Mesendoderm (in vitro differentiated cells): ENCODE results near the gene SYT11.
"Not testable (repeated sequence)": the region's sequence is repeated elsewhere in the genome, so short reads cannot be mapped to it uniquely, and the experiment has no call there.

Experiments used
- DNase-seq: peaks from one replicate; pipeline ENCODE4 v3.0.0; 2013
- H2AK5ac ChIP-seq: 2 replicates; pipeline ENCODE4 v1.6.1; 2013; ENCODE audit warnings: low read length, inconsistent platforms
- H2BK120ac ChIP-seq: 2 replicates; pipeline ENCODE4 v1.6.1; 2013; ENCODE audit warnings: low read depth, mild to moderate bottlenecking, low read length, moderate library complexity, mixed read lengths
- H2BK15ac ChIP-seq: replicated peaks from 2 replicates; pipeline ENCODE4 v1.6.1; 2013; ENCODE audit warnings: low read depth, mild to moderate bottlenecking, moderate library complexity
- H2BK5ac ChIP-seq: 2 replicates; pipeline ENCODE4 v1.6.1; 2013; ENCODE audit warnings: low read length, inconsistent platforms
- H3K18ac ChIP-seq: 2 replicates; pipeline ENCODE4 v1.6.1; 2013; ENCODE audit warnings: mild to moderate bottlenecking, low read length, mixed read lengths
- H3K23ac ChIP-seq: one replicate; pipeline ENCODE4 v1.6.1; 2013; ENCODE audit warnings: low read length
- H3K27ac ChIP-seq: 2 replicates; pipeline ENCODE4 v1.5.1; 2013; ENCODE audit warnings: low read depth, mild to moderate bottlenecking, inconsistent platforms, low read length, moderate library complexity
- H3K27me3 ChIP-seq: 2 replicates; pipeline ENCODE4 v1.6.1; 2013; ENCODE audit warnings: low read length, control low read depth, mild to moderate bottlenecking, inconsistent platforms; ENCODE audit not compliant: insufficient read depth, poor library complexity
- H3K36me3 ChIP-seq: 2 replicates; pipeline ENCODE4 v1.6.1; 2013; ENCODE audit warnings: low read length, inconsistent platforms; ENCODE audit not compliant: control insufficient read depth, insufficient read depth
- H3K4ac ChIP-seq: one replicate; pipeline ENCODE4 v1.6.1; 2013; ENCODE audit warnings: low read depth, mild to moderate bottlenecking, low read length, moderate library complexity
- H3K4me1 ChIP-seq: 2 replicates; pipeline ENCODE4 v1.6.1; 2013; ENCODE audit warnings: low read depth, low read length, inconsistent platforms; ENCODE audit not compliant: control insufficient read depth
- H3K4me2 ChIP-seq: 2 replicates; pipeline ENCODE4 v1.6.1; 2013; ENCODE audit warnings: low read length
- H3K4me3 ChIP-seq: 2 replicates; pipeline ENCODE4 v1.5.1; 2013; ENCODE audit warnings: mild to moderate bottlenecking, low read length
- H3K56ac ChIP-seq: one replicate; pipeline ENCODE4 v1.6.1; 2013; ENCODE audit warnings: low read length
- H3K79me1 ChIP-seq: 2 replicates; pipeline ENCODE4 v1.6.1; 2013; ENCODE audit warnings: low read length, inconsistent platforms
- H3K79me2 ChIP-seq: 2 replicates; pipeline ENCODE4 v1.6.1; 2013; ENCODE audit warnings: mild to moderate bottlenecking, low read length; ENCODE audit not compliant: control insufficient read depth, insufficient read depth
- H3K9ac ChIP-seq: 2 replicates; pipeline ENCODE4 v1.6.1; 2013; ENCODE audit warnings: low read length, inconsistent platforms
- H4K5ac ChIP-seq: one replicate; pipeline ENCODE4 v1.6.1; 2013; ENCODE audit warnings: low read length
- H4K8ac ChIP-seq: one replicate; pipeline ENCODE4 v1.6.1; 2013; ENCODE audit warnings: low read depth, mild to moderate bottlenecking, control low read depth, low read length, moderate library complexity
- WGBS: extraction: QIAGEN DNeasy Blood & Tissue Kit; methylation state at CpG from one replicate; pipeline ENCODE4 v1.1.7; 2013; ENCODE audit warnings: low lambda C conversion rate, missing lambda C conversion rate; ENCODE audit not compliant: insufficient coverage; ENCODE audit errors: extremely low coverage; 5-methylcytosine and 5-hydroxymethylcytosine counted together

Gene SYT11

GRCh38 chr1:155896476-155896875 is 37.1 kb downstream of the SYT11 start:
- H3K27ac ChIP-seq, H3K18ac ChIP-seq, H3K9ac ChIP-seq, H3K79me2 ChIP-seq, DNase-seq, H3K56ac ChIP-seq, H3K4me1 ChIP-seq, H2BK5ac ChIP-seq, H3K79me1 ChIP-seq, H3K4me2 ChIP-seq, H2BK15ac ChIP-seq, H3K27me3 ChIP-seq, H3K4ac ChIP-seq, H2AK5ac ChIP-seq, H3K23ac ChIP-seq, H4K5ac ChIP-seq, H2BK120ac ChIP-seq, H4K8ac ChIP-seq, H3K4me3 ChIP-seq: not testable (repeated sequence)
- WGBS = no CpG with 5 or more reads among the region's 8 CpGs
- H3K36me3 ChIP-seq = peaks cover 12% of the 10 kb centered on the region

- H3K4me3 ChIP-seq = no peak overlapping the region
- no peak overlapping the region for H2AK5ac ChIP-seq
- no CpG with 5 or more reads among the region's 1 CpG for WGBS
- H3K27me3 ChIP-seq = no peaks in the 10 kb centered on the region
- H3K18ac ChIP-seq = no peak overlapping the region
- H3K23ac ChIP-seq = no peak overlapping the region
- no peak overlapping the region for H2BK120ac ChIP-seq
- H3K79me1 ChIP-seq = no peaks in the 10 kb centered on the region
- H3K9ac ChIP-seq = no peak overlapping the region
- H3K27ac ChIP-seq = no peak overlapping the region
- no peak overlapping the region for H3K4ac ChIP-seq
- DNase-seq = no peak
- no peak overlapping the region for H4K5ac ChIP-seq
- H4K8ac ChIP-seq = no peak overlapping the region
- H3K79me2 ChIP-seq = no peaks in the 10 kb centered on the region
- H2BK15ac ChIP-seq = no peak overlapping the region
- no peaks in the 10 kb centered on the region for H3K4me1 ChIP-seq
- H3K4me2 ChIP-seq = no peak overlapping the region
- no peak overlapping the region for H2BK5ac ChIP-seq
- H3K56ac ChIP-seq = no peak overlapping the region
- peaks cover 12% of the 10 kb centered on the region for H3K36me3 ChIP-seq
Measured at GRCh38 chr1:155897746-155898145, 38.4 kb downstream of the SYT11 start.

- Histone ChIP-seq H3K27ac (no peak overlapping the region), H3K79me1 (no peaks in the 10 kb centered on the region), H3K23ac (no peak overlapping the region), H3K36me3 (peaks cover 15% of the 10 kb centered on the region), H4K5ac (no peak overlapping the region), H2BK5ac (no peak overlapping the region), H2AK5ac (no peak overlapping the region), H2BK120ac (no peak overlapping the region), H3K4me1 (no peaks in the 10 kb centered on the region), H2BK15ac (no peak overlapping the region), H3K4me2 (no peak overlapping the region), H3K4ac (no peak overlapping the region), H3K56ac (no peak overlapping the region), H4K8ac (no peak overlapping the region), H3K4me3 (no peak overlapping the region), H3K27me3 (no peaks in the 10 kb centered on the region), H3K9ac (no peak overlapping the region), H3K79me2 (no peaks in the 10 kb centered on the region), H3K18ac (no peak overlapping the region)
- no CpG with 5 or more reads among the region's 2 CpGs for WGBS
- DNase-seq = no peak
Measured at GRCh38 chr1:155898888-155899287, 39.5 kb downstream of the SYT11 start.

- Histone ChIP-seq H3K23ac (no peak overlapping the region), H3K36me3 (peaks cover 22% of the 10 kb centered on the region), H3K4me1 (no peaks in the 10 kb centered on the region)
Measured at GRCh38 chr1:155899683-155900082, 40.3 kb downstream of the SYT11 start.

GRCh38 chr1:155900161-155900560 is 40.8 kb downstream of the SYT11 start:
- Histone ChIP-seq H3K79me1 (no peaks in the 10 kb centered on the region), H3K36me3 (peaks cover 22% of the 10 kb centered on the region)
- no CpG with 5 or more reads among the region's 4 CpGs for WGBS

More at GRCh38 chr1:155899683-155900082, 40.3 kb downstream of the SYT11 start:
- H3K18ac ChIP-seq = no peak overlapping the region
- no peak overlapping the region for H3K4ac ChIP-seq
- no peak overlapping the region for H3K56ac ChIP-seq
- no CpG with 5 or more reads among the region's 2 CpGs for WGBS
- H2BK5ac ChIP-seq = no peak overlapping the region
- H2BK120ac ChIP-seq = no peak overlapping the region
- H4K5ac ChIP-seq = no peak overlapping the region
- H3K4me3 ChIP-seq = no peak overlapping the region
- no peak overlapping the region for H3K4me2 ChIP-seq
- H3K27ac ChIP-seq = no peak overlapping the region
- H4K8ac ChIP-seq = no peak overlapping the region
- H2BK15ac ChIP-seq = no peak overlapping the region
- H3K27me3 ChIP-seq = no peaks in the 10 kb centered on the region
- H3K79me2 ChIP-seq = no peaks in the 10 kb centered on the region
- no peak for DNase-seq
- no peaks in the 10 kb centered on the region for H3K79me1 ChIP-seq
- H2AK5ac ChIP-seq = no peak overlapping the region
- no peak overlapping the region for H3K9ac ChIP-seq

GRCh38 chr1:155904261-155904660 is 44.9 kb downstream of the SYT11 start:
- Histone ChIP-seq H3K36me3 (peaks cover 18% of the 10 kb centered on the region), H3K79me1 (no peaks in the 10 kb centered on the region), H3K4me1 (no peaks in the 10 kb centered on the region), H2BK5ac (no peak overlapping the region), H3K18ac (no peak overlapping the region), H3K9ac (no peak overlapping the region), H3K4me3 (no peak overlapping the region), H3K23ac (no peak overlapping the region), H2BK15ac (no peak overlapping the region), H4K8ac (no peak overlapping the region), H3K4me2 (no peak overlapping the region), H3K79me2 (no peaks in the 10 kb centered on the region), H3K27ac (no peak overlapping the region), H3K56ac (no peak overlapping the region), H3K4ac (no peak overlapping the region), H4K5ac (no peak overlapping the region), H2BK120ac (no peak overlapping the region), H3K27me3 (no peaks in the 10 kb centered on the region), H2AK5ac (no peak overlapping the region)
- no peak for DNase-seq
- WGBS = no CpG with 5 or more reads among the region's 12 CpGs

More at GRCh38 chr1:155900161-155900560, 40.8 kb downstream of the SYT11 start:
- no peaks in the 10 kb centered on the region for H3K79me2 ChIP-seq
- H3K4me1 ChIP-seq = no peaks in the 10 kb centered on the region
- no peaks in the 10 kb centered on the region for H3K27me3 ChIP-seq
- no peak overlapping the region for H3K27ac ChIP-seq
- no peak overlapping the region for H2AK5ac ChIP-seq
- no peak overlapping the region for H3K18ac ChIP-seq
- no peak overlapping the region for H3K4me2 ChIP-seq
- no peak overlapping the region for H3K4me3 ChIP-seq
- no peak overlapping the region for H3K56ac ChIP-seq
- no peak overlapping the region for H2BK5ac ChIP-seq
- no peak overlapping the region for H4K8ac ChIP-seq
- H3K23ac ChIP-seq = no peak overlapping the region
- H2BK15ac ChIP-seq = no peak overlapping the region
- H2BK120ac ChIP-seq = no peak overlapping the region
- H4K5ac ChIP-seq = no peak overlapping the region
- DNase-seq = no peak
- H3K4ac ChIP-seq = no peak overlapping the region
- H3K9ac ChIP-seq = no peak overlapping the region
